GM19372 (cell line): ENCODE data around the gene PLCB1.
"Not testable (repeated sequence)": the region's sequence is repeated elsewhere in the genome, so short reads cannot be mapped to it uniquely, and the experiment has no call there.

Experiments used
- ATAC-seq: cut with Tn5 transposase; IDR thresholded peaks from one replicate; pipeline ENCODE4 v1.9.1; 2021; ENCODE audit warnings: mild to moderate bottlenecking, low read depth, moderate library complexity; ENCODE audit not compliant: unreplicated experiment

The PLCB1 gene

GRCh38 chr20:8631271-8631670, 499.2 kb downstream of the PLCB1 start:
- no peak for ATAC-seq

GRCh38 chr20:8633366-8633765, 501.3 kb downstream of the PLCB1 start:
- no peak for ATAC-seq

- ATAC-seq, result no peak
Measured at GRCh38 chr20:8635048-8635572, 503.0 kb downstream of the PLCB1 start.

GRCh38 chr20:8635837-8636236, 503.8 kb downstream of the PLCB1 start:
- no peak for ATAC-seq

- no peak for ATAC-seq
Measured at GRCh38 chr20:8639112-8639778, 507.2 kb downstream of the PLCB1 start.

GRCh38 chr20:8640461-8640860, 508.4 kb downstream of the PLCB1 start:
- ATAC-seq, result no peak

GRCh38 chr20:8642247-8642646, 510.2 kb downstream of the PLCB1 start:
- no peak for ATAC-seq

GRCh38 chr20:8644468-8644867, 512.4 kb downstream of the PLCB1 start:
- ATAC-seq, result not testable (repeated sequence)

- ATAC-seq, result no peak
Measured at GRCh38 chr20:8645326-8645725, 513.3 kb downstream of the PLCB1 start.

- ATAC-seq, result no peak
Measured at GRCh38 chr20:8646033-8646441, 514.0 kb downstream of the PLCB1 start.

- no peak for ATAC-seq
Measured at GRCh38 chr20:8646716-8647115, 514.6 kb downstream of the PLCB1 start.

- no peak for ATAC-seq
Measured at GRCh38 chr20:8647961-8648441, 515.9 kb downstream of the PLCB1 start.

- no peak for ATAC-seq
Measured at GRCh38 chr20:8648466-8648865, 516.4 kb downstream of the PLCB1 start.

GRCh38 chr20:8652396-8652795, 520.3 kb downstream of the PLCB1 start:
- no peak for ATAC-seq

- no peak for ATAC-seq
Measured at GRCh38 chr20:8654486-8654885, 522.4 kb downstream of the PLCB1 start.

GRCh38 chr20:8656335-8656734, 524.3 kb downstream of the PLCB1 start:
- no peak for ATAC-seq

GRCh38 chr20:8657664-8658063, 525.6 kb downstream of the PLCB1 start:
- no peak for ATAC-seq

GRCh38 chr20:8658103-8658502, 526.0 kb downstream of the PLCB1 start:
- ATAC-seq, result no peak

- ATAC-seq, result no peak
Measured at GRCh38 chr20:8661229-8661952, 529.3 kb downstream of the PLCB1 start.

GRCh38 chr20:8662433-8662954, 530.4 kb downstream of the PLCB1 start:
- no peak for ATAC-seq

GRCh38 chr20:8663424-8663823, 531.4 kb downstream of the PLCB1 start:
- no peak for ATAC-seq

GRCh38 chr20:8664778-8665177, 532.7 kb downstream of the PLCB1 start:
- no peak for ATAC-seq
